Right atrium auricular region (tissue), 2 donors: ENCODE results near the gene SELPLG. TPM values are rescaled to one million over a fixed set of nuclear protein-coding genes. Genes with fewer than 3 reads are reported as not detected.

Experiments used
- DNase-seq: peaks from one replicate; pipeline ENCODE4 v3.0.0-alpha.2; 2019; ENCODE audit warnings: low spot score
- H3K27ac ChIP-seq, 2 donors: fragments of 200-600 bp; sonication (generic); 1 replicate in 1 of 2; 2 replicates in 1 of 2; pipeline ENCODE4 v1.5.1; 2016 to 2019
- H3K27me3 ChIP-seq, 2 donors: fragments of 200-600 bp; sonication (generic); one replicate each; pipeline versions ENCODE4 v1.5.1 to v1.6.0; 2017 to 2019
- H3K36me3 ChIP-seq: fragments of 200-600 bp; sonication (generic); one replicate; pipeline ENCODE4 v1.5.1; 2016
- H3K4me1 ChIP-seq, 2 donors: fragments of 200-600 bp; sonication (generic); one replicate each; pipeline versions ENCODE4 v1.5.1 to v1.6.0; 2017 to 2019
- H3K4me3 ChIP-seq, 2 donors: fragments of 200-600 bp; sonication (generic); 1 replicate in 1 of 2; 2 replicates in 1 of 2; pipeline ENCODE4 v1.5.1; 2017 to 2019; ENCODE audit warnings: mild to moderate bottlenecking in 1 of 2, moderate library complexity in 1 of 2
- H3K9me3 ChIP-seq, 2 donors: fragments of 200-600 bp; sonication (generic); one replicate each; pipeline ENCODE4 v1.5.1; 2019
- total RNA-seq, 2 donors: library from RNA; depleted of rRNA; stranded (reverse); fragments of >200 nt; gene quantifications; one replicate each; pipeline ENCODE4 v1.1.0, GENCODE V29; 2016
- TF ChIP-seq, protein P1 (sequence below), 2 donors: fragments of 200-600 bp; sonication (generic); IDR thresholded peaks; one replicate each; pipeline ENCODE4 v1.5.1; 2019; ENCODE audit warnings: antibody characterized with exemption in 2 of 2

The SELPLG gene
- total RNA-seq, 2 donors from 2014 or later, result 3.7 to 7.7 TPM

DNA sequence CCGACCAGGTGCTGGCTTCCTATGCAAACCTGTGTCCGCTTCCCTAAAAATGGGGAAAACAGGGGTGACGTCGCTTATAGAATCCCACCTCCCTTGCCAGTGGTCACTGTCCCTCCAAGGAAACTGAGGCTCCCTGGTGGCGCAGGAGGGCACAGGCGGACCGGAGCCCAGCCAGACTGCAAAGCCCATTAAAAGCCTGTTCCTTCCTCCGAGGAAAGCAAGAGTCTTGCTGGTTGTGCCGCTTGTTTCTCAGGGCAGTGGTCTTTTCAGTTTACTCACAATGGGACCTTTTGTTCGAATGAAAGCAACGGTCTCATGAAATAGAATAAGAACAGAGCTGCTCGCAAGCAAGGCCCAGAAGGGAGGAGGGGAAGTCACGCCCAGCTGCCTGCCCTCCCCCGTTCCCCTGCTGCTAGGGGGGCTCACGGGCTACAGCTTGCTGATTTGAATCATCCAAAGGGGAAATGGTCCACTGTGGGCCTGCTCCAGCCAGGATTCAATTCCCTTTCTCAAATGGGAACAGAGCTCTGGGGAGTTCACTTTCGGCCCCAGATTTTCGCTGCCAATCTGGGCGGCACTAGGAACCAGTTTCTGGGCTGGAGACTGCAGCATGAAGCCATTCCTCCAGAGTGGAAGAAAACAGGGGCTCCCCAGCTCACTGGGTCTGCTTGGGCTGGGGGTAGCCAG, 4.6 kb upstream of the SELPLG start:
- no peaks in the 10 kb centered on the region for H3K36me3 ChIP-seq
- DNase-seq, result peak; percentile 76
- peaks cover 0 to 49% of the 10 kb centered on the region in 2 donors for H3K4me1 ChIP-seq
- peak overlapping the region; percentile 52 to 60 for H3K27ac ChIP-seq
- H3K27me3 ChIP-seq, result no peaks in the 10 kb centered on the region
- H3K9me3 ChIP-seq, result no peaks in the 10 kb centered on the region
- TF ChIP-seq, protein P1, sequence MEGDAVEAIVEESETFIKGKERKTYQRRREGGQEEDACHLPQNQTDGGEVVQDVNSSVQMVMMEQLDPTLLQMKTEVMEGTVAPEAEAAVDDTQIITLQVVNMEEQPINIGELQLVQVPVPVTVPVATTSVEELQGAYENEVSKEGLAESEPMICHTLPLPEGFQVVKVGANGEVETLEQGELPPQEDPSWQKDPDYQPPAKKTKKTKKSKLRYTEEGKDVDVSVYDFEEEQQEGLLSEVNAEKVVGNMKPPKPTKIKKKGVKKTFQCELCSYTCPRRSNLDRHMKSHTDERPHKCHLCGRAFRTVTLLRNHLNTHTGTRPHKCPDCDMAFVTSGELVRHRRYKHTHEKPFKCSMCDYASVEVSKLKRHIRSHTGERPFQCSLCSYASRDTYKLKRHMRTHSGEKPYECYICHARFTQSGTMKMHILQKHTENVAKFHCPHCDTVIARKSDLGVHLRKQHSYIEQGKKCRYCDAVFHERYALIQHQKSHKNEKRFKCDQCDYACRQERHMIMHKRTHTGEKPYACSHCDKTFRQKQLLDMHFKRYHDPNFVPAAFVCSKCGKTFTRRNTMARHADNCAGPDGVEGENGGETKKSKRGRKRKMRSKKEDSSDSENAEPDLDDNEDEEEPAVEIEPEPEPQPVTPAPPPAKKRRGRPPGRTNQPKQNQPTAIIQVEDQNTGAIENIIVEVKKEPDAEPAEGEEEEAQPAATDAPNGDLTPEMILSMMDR (IDR thresholded peaks at IDR 0.05), result no peak
- no peak overlapping the region for H3K4me3 ChIP-seq

DNA sequence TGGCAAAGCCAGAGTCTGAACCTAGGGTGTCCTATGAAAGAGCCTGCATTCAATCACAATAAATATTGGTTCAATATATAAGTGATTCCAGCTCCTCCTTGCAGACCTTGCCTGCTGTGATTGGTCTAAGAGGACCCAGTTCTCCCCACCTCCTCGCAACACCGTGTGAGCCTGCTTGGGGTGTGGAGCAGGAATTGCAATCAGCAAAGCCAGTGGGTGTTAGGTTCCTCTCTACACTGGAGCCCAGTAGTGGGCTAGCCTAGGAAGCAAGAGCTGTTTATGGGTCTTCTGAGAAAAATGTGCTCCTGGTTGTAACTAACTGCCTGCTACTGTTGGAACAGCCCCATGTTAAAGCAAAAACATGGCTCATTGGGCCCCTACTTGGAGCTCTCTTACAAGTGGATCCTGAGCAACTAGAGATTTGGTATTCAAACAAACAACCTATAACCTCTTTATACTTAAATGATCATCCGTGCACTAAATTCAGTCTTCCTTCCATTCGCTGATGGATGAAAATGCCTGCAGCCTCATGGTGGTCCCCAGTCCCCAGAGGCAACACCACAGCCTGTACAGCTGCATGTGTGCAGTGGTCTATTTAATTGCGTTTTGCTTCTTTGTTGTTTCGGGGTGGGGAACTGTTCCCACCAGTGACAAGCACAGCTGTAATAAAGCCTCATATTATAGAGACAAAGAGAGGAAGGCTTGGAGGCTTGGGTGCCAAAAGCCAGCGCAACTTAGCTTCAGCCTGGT, 3.7 kb upstream of the SELPLG start:
- H3K9me3 ChIP-seq, result no peaks in the 10 kb centered on the region
- H3K36me3 ChIP-seq, result no peaks in the 10 kb centered on the region
- no peak overlapping the region for H3K4me3 ChIP-seq
- H3K27ac ChIP-seq, result peak overlapping the region in 1 of 2 donors; percentile 52
- H3K4me1 ChIP-seq, result peaks cover 0 to 42% of the 10 kb centered on the region in 2 donors
- H3K27me3 ChIP-seq, result no peaks in the 10 kb centered on the region
- TF ChIP-seq, protein P1 (IDR thresholded peaks at IDR 0.05), result no peak
- DNase-seq, result no peak

DNA sequence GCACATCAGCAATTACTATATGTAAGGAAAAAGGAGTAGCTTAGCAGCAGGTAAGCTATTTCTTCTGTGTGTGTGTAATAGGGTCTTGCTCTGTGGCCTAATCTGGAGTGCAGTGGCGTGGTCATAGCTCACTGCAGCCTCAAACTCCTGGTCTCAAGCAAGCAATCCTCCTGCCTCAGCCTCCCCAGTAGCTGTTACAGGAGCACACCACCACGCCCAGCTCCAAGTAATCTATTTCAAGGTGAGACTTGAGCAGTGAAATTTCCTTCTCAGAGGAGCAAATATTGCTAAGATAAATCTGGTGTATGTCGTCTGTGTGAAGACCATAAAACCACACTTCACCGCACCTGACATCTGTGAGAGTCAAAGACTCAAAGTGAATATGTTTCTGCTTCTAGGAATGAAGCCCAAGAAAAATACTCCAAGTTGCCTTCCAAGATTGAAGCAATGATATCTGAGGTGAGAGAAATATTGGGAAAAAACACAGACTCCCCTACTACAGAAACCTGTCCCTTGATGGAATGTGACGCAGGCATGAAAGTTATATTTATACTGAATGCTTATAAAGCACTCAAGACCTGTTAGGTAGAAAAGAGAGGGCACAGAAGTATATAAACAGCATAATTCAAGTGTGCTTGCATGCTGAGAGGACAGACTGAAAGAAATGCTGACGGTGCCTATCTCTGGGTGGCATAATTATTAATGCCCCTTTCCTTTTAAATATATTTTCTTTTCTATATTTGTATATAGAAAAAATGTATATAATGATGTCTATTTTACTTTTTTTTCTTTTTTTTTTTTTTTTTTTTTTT, 2.5 kb upstream of the SELPLG start:
- Histone ChIP-seq H3K4me1 (peaks cover 0 to 30% of the 10 kb centered on the region in 2 donors), H3K36me3 (no peaks in the 10 kb centered on the region), H3K4me3 (no peak overlapping the region), H3K27ac (no peak overlapping the region), H3K27me3 (no peaks in the 10 kb centered on the region), H3K9me3 (no peaks in the 10 kb centered on the region)
- TF ChIP-seq, protein P1 (IDR thresholded peaks at IDR 0.05), result no peak
- DNase-seq, result no peak

DNA sequence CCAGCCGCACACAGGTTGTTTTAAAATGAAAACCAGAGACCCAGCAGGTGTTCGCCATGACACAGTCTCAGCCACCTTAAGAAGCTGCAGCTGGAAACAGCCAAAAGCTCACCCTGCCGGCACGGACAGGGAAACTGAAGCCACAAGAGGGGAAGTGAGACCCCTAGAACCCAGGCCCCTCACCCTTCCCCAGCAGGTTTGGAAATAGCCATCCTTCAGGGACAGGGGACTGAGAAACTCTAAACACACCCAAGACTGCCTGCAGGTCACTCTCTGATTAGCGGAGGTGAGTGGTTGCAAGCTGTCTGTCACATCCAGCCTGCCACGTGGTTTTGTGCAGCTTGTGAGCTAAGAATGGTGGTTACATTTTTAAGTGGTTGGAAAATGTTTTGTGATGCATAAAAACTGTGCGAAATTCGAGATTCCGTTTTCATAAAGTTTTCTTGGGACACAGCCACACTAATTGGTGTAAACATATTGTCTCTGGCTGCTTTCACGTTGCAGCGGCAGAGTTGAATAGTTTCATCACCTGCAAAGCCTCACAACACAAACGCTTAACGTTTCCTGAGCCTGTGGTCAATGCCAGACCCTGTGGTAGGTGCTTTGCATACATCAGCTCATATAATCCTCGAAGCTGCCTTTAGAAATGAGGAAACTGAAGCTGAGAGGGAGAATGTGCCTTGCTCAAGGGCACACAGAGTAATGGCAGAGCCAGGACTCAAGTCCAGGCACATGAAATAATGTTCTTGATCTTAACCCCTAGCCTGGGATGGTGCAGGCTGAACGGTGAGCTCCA, 1.7 kb upstream of the SELPLG start:
- Histone ChIP-seq H3K27ac (no peak overlapping the region), H3K4me1 (peaks cover 0 to 31% of the 10 kb centered on the region in 2 donors), H3K36me3 (no peaks in the 10 kb centered on the region), H3K9me3 (no peaks in the 10 kb centered on the region), H3K4me3 (no peak overlapping the region), H3K27me3 (no peaks in the 10 kb centered on the region)
- DNase-seq, result no peak
- TF ChIP-seq, protein P1 (IDR thresholded peaks at IDR 0.05), result no peak

DNA sequence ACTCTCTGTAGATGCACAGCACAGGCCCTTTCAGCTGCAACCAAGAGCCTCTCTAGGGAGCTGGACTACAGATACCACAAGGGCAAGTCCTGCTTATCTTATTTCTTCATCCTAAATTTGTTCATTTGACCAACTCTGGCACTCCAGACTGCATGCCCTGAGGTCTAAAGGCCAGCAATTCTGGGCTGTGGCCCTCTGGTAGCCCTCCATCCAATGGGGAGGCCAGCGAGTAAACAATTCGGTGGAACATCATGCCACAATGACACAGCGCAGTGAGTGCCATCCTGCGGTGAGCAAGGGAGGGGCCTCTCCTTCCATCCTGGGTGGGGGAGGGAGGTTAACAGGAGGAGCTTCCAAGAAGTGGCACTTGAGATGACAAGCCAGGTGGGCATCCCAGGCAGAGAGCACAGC, 652 bp upstream of the SELPLG start:
- no peaks in the 10 kb centered on the region for H3K27me3 ChIP-seq
- no peaks in the 10 kb centered on the region for H3K9me3 ChIP-seq
- DNase-seq, result no peak
- H3K36me3 ChIP-seq, result no peaks in the 10 kb centered on the region
- H3K4me3 ChIP-seq, result no peak overlapping the region
- TF ChIP-seq, protein P1 (IDR thresholded peaks at IDR 0.05), result no peak
- H3K4me1 ChIP-seq, result peaks cover 0 to 41% of the 10 kb centered on the region in 2 donors
- peak overlapping the region in 1 of 2 donors; percentile 40 for H3K27ac ChIP-seq
